Cerebellar cortex (tissue), 1 donor: ENCODE measurements around the gene IFT52.

Experiments used
- DNase-seq: peaks from one replicate; pipeline ENCODE4 v3.0.0-alpha.2; 2015; ENCODE audit warnings: low spot score

Gene IFT52

DNA sequence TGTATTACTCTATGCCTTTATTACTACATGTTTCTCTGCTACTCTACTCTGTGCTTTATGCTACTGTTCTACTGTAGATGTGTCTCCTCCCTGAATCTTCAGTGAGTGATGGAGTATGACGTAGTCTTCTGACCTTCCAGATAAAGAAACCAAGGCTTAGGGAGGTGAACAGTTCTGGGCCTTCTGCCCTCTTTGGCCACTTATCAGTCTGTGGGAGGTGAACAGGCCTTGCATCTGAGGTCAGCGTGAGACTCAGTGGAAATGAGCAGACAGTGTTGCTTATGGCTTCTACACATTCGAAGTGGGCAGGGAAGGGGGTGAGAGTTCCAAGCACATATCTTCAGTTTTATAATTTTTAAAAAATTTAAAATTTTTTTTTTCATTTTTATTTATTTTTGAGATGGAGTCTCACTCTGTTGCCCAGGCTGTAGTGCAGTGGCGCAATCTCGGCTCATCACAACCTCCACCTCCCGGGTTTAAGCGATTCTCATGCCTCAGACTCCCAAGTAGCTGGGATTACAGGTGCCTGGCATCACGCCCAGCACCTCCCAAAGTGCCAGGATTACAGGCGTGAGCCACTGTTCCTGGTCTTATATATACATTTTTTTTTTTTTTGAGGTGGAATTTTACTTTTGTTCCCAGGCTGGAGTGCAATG, 100.3 kb downstream of the IFT52 start:
- DNase-seq, result no peak

- DNase-seq, result peak; percentile 40
Observed at GRCh38 chr20:43691928-43692524, 101.3 kb downstream of the IFT52 start.

DNA sequence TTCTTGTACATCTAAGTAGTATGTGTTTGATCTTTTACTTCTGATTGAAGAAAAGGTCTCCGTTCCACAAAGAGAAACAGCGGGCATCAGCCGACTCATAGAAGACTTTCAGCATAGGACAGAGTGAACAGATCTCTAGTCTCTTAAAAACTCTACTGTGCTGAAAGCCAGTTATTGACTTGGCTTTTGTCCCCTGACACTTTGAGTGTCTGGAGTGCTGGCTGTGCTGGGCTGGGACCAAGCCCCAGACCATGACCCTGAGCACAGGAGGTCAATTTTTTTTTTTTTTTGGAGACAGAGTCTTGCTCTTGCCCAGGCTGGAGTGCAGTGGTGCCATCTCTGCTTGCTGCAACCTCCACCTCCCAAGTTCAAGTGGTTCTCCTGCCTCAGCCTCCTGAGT, 104.0 kb downstream of the IFT52 start:
- no peak for DNase-seq

GRCh38 chr20:43695571-43695970, 104.8 kb downstream of the IFT52 start:
- DNase-seq, result no peak
